Measurements from ENCODE around the gene TMEM217.

DNA sequence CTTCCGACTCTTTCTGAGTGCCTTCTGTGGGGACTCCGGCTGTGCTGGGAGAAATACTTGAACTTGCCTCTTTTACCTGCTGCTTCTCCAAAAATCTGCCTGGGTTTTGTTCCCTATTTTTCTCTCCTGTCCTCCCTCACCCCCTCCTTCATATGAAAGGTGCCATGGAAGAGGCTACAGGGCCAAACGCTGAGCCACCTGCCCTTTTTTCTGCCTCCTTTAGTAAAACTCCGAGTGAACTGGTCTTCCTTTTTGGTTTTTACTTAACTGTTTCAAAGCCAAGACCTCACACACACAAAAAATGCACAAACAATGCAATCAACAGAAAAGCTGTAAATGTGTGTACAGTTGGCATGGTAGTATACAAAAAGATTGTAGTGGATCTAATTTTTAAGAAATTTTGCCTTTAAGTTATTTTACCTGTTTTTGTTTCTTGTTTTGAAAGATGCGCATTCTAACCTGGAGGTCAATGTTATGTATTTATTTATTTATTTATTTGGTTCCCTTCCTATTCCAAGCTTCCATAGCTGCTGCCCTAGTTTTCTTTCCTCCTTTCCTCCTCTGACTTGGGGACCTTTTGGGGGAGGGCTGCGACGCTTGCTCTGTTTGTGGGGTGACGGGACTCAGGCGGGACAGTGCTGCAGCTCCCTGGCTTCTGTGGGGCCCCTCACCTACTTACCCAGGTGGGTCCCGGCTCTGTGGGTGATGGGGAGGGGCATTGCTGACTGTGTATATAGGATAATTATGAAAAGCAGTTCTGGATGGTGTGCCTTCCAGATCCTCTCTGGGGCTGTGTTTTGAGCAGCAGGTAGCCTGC is 83.2 kb downstream of the TMEM217 start:
- TF ChIP-seq, protein P1, sequence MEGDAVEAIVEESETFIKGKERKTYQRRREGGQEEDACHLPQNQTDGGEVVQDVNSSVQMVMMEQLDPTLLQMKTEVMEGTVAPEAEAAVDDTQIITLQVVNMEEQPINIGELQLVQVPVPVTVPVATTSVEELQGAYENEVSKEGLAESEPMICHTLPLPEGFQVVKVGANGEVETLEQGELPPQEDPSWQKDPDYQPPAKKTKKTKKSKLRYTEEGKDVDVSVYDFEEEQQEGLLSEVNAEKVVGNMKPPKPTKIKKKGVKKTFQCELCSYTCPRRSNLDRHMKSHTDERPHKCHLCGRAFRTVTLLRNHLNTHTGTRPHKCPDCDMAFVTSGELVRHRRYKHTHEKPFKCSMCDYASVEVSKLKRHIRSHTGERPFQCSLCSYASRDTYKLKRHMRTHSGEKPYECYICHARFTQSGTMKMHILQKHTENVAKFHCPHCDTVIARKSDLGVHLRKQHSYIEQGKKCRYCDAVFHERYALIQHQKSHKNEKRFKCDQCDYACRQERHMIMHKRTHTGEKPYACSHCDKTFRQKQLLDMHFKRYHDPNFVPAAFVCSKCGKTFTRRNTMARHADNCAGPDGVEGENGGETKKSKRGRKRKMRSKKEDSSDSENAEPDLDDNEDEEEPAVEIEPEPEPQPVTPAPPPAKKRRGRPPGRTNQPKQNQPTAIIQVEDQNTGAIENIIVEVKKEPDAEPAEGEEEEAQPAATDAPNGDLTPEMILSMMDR (IDR thresholded peaks at IDR 0.05; ENCODE audit: poor library complexity) = no peak
- TF ChIP-seq EZH2 (IDR thresholded peaks at IDR 0.05; ENCODE audit: borderline replicate concordance) (no peak), EZH2phosphoT487 (IDR thresholded peaks at IDR 0.05; ENCODE audit: low read depth, severe bottlenecking, unreplicated experiment) (no peak)

Measured in hepatocyte (in vitro differentiated cells).